ENCODE measurements around the gene ARHGAP4.

Gene ARHGAP4

GRCh38 chrX:153961292-153961691 lies 35.2 kb upstream of the ARHGAP4 start:
- no peak for DNase-seq

GRCh38 chrX:153960786-153961185 lies 34.7 kb upstream of the ARHGAP4 start:
- no peak for DNase-seq

- DNase-seq: no peak
These were observed 34.0 kb upstream of the ARHGAP4 start for GRCh38 chrX:153960077-153960476.

GRCh38 chrX:153959649-153960048 lies 33.6 kb upstream of the ARHGAP4 start:
- no peak for DNase-seq

GRCh38 chrX:153958605-153959004 lies 32.5 kb upstream of the ARHGAP4 start:
- no peak for DNase-seq

- no peak for DNase-seq
These were observed 31.2 kb upstream of the ARHGAP4 start for GRCh38 chrX:153957224-153957623.

- DNase-seq: no peak
These were observed 30.2 kb upstream of the ARHGAP4 start for GRCh38 chrX:153956044-153956907.

GRCh38 chrX:153955228-153955732 lies 29.2 kb upstream of the ARHGAP4 start:
- no peak for DNase-seq

- DNase-seq: no peak
These were observed 28.6 kb upstream of the ARHGAP4 start for GRCh38 chrX:153954558-153955227.

- DNase-seq: no peak
These were observed 28.0 kb upstream of the ARHGAP4 start for GRCh38 chrX:153953892-153954557.

- no peak for DNase-seq
These were observed 27.3 kb upstream of the ARHGAP4 start for GRCh38 chrX:153953342-153953830.

GRCh38 chrX:153952373-153953026 lies 26.4 kb upstream of the ARHGAP4 start:
- DNase-seq: no peak

- no peak for DNase-seq
These were observed 25.8 kb upstream of the ARHGAP4 start for GRCh38 chrX:153951683-153952372.

- DNase-seq: no peak
These were observed 24.1 kb upstream of the ARHGAP4 start for GRCh38 chrX:153950127-153950526.

GRCh38 chrX:153948847-153949805 lies 23.1 kb upstream of the ARHGAP4 start:
- no peak for DNase-seq

- no peak for DNase-seq
These were observed 22.0 kb upstream of the ARHGAP4 start for GRCh38 chrX:153948002-153948466.

- DNase-seq: no peak
These were observed 21.1 kb upstream of the ARHGAP4 start for GRCh38 chrX:153947009-153947769.

GRCh38 chrX:153945956-153946943 lies 20.2 kb upstream of the ARHGAP4 start:
- no peak for DNase-seq

- DNase-seq: no peak
These were observed 18.7 kb upstream of the ARHGAP4 start for GRCh38 chrX:153944800-153945150.
